SU-DHL-6 (cell line): Measurements from ENCODE around the gene RGS7.

Experiments
- EZH2phosphoT487 ChIP-seq: fragments of 200-600 bp; sonication (generic), shearing (Covaris generic); conservative IDR thresholded peaks from 2 replicates; pipeline ENCODE4 v1.6.1; 2018; ENCODE audit warnings: mild to moderate bottlenecking, antibody characterized with exemption, low read length, moderate library complexity, mixed read lengths
- TF ChIP-seq, protein P1 (sequence below): fragments of 200-600 bp; sonication (generic); IDR thresholded peaks from one replicate; pipeline ENCODE4 v1.5.1; 2017; ENCODE audit warnings: antibody characterized with exemption, mild to moderate bottlenecking, low read length, moderate library complexity; ENCODE audit not compliant: insufficient read depth, poor library complexity, severe bottlenecking

- TF ChIP-seq EZH2phosphoT487: no peak
- TF ChIP-seq, protein P1, sequence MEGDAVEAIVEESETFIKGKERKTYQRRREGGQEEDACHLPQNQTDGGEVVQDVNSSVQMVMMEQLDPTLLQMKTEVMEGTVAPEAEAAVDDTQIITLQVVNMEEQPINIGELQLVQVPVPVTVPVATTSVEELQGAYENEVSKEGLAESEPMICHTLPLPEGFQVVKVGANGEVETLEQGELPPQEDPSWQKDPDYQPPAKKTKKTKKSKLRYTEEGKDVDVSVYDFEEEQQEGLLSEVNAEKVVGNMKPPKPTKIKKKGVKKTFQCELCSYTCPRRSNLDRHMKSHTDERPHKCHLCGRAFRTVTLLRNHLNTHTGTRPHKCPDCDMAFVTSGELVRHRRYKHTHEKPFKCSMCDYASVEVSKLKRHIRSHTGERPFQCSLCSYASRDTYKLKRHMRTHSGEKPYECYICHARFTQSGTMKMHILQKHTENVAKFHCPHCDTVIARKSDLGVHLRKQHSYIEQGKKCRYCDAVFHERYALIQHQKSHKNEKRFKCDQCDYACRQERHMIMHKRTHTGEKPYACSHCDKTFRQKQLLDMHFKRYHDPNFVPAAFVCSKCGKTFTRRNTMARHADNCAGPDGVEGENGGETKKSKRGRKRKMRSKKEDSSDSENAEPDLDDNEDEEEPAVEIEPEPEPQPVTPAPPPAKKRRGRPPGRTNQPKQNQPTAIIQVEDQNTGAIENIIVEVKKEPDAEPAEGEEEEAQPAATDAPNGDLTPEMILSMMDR: no peak
These were observed 135.7 kb downstream of the RGS7 start for GRCh38 chr1:241221319-241221718.
